ENCODE data around the gene PARK7.
A peak's percentile ranks its signal among the peaks of the same experiment; 100 is the strongest.
"Not testable (repeated sequence)": the region's sequence is repeated elsewhere in the genome, so short reads cannot be mapped to it uniquely, and the experiment has no call there.

Gene PARK7

GRCh38 chr1:7963378-7963730 lies 1.8 kb downstream of the PARK7 start:
- H3K4me3 ChIP-seq (ENCODE audit: low read length); H3K4me1 ChIP-seq (ENCODE audit: control insufficient read depth, insufficient read depth, low read length); H3K27me3 ChIP-seq (ENCODE audit: control insufficient read depth, insufficient read depth, low read length); DNase-seq (ENCODE audit: low read depth, low spot score); H3K9me3 ChIP-seq (ENCODE audit: control insufficient read depth, insufficient read depth, low read length); H3K27ac ChIP-seq (ENCODE audit: low read length): not testable (repeated sequence)
- peaks cover 11% of the 10 kb centered on the region for H3K36me3 ChIP-seq (ENCODE audit: control insufficient read depth, insufficient read depth, low read length)
- WGBS (ENCODE audit: insufficient coverage, insufficient read length), result no CpG with 5 or more reads among the region's 12 CpGs

- not testable (repeated sequence) for H3K27ac ChIP-seq (ENCODE audit: low read length); H3K9me3 ChIP-seq (ENCODE audit: control insufficient read depth, insufficient read depth, low read length); DNase-seq (ENCODE audit: low read depth, low spot score); H3K27me3 ChIP-seq (ENCODE audit: control insufficient read depth, insufficient read depth, low read length); H3K4me1 ChIP-seq (ENCODE audit: control insufficient read depth, insufficient read depth, low read length); H3K4me3 ChIP-seq (ENCODE audit: low read length)
- peaks cover 11% of the 10 kb centered on the region for H3K36me3 ChIP-seq (ENCODE audit: control insufficient read depth, insufficient read depth, low read length)
- no CpG with 5 or more reads among the region's 7 CpGs for WGBS (ENCODE audit: insufficient coverage, insufficient read length)
Observed at GRCh38 chr1:7963841-7964240, 2.3 kb downstream of the PARK7 start.

GRCh38 chr1:7964476-7964875 lies 3.0 kb downstream of the PARK7 start:
- H3K27ac ChIP-seq (ENCODE audit: low read length), result no peak overlapping the region
- H3K36me3 ChIP-seq (ENCODE audit: control insufficient read depth, insufficient read depth, low read length), result peaks cover 11% of the 10 kb centered on the region
- DNase-seq (ENCODE audit: low read depth, low spot score), result no peak
- no peaks in the 10 kb centered on the region for H3K9me3 ChIP-seq (ENCODE audit: control insufficient read depth, insufficient read depth, low read length)
- no peaks in the 10 kb centered on the region for H3K27me3 ChIP-seq (ENCODE audit: control insufficient read depth, insufficient read depth, low read length)
- no CpG with 5 or more reads among the region's 3 CpGs for WGBS (ENCODE audit: insufficient coverage, insufficient read length)
- H3K4me1 ChIP-seq (ENCODE audit: control insufficient read depth, insufficient read depth, low read length), result no peaks in the 10 kb centered on the region
- H3K4me3 ChIP-seq (ENCODE audit: low read length), result no peak overlapping the region

- H3K4me1 ChIP-seq (ENCODE audit: control insufficient read depth, insufficient read depth, low read length), result no peaks in the 10 kb centered on the region
- WGBS (ENCODE audit: insufficient coverage, insufficient read length), result no CpG with 5 or more reads among the region's 1 CpG
- no peaks in the 10 kb centered on the region for H3K27me3 ChIP-seq (ENCODE audit: control insufficient read depth, insufficient read depth, low read length)
- H3K4me3 ChIP-seq (ENCODE audit: low read length), result no peak overlapping the region
- no peak overlapping the region for H3K27ac ChIP-seq (ENCODE audit: low read length)
- H3K9me3 ChIP-seq (ENCODE audit: control insufficient read depth, insufficient read depth, low read length), result no peaks in the 10 kb centered on the region
- no peak for DNase-seq (ENCODE audit: low read depth, low spot score)
- peaks cover 24% of the 10 kb centered on the region for H3K36me3 ChIP-seq (ENCODE audit: control insufficient read depth, insufficient read depth, low read length)
Observed at GRCh38 chr1:7967196-7967595, 5.7 kb downstream of the PARK7 start.

- Histone ChIP-seq H3K27me3 (ENCODE audit: control insufficient read depth, insufficient read depth, low read length) (no peaks in the 10 kb centered on the region), H3K9me3 (ENCODE audit: control insufficient read depth, insufficient read depth, low read length) (no peaks in the 10 kb centered on the region), H3K4me3 (ENCODE audit: low read length) (no peak overlapping the region), H3K36me3 (ENCODE audit: control insufficient read depth, insufficient read depth, low read length) (peaks cover 24% of the 10 kb centered on the region), H3K27ac (ENCODE audit: low read length) (no peak overlapping the region), H3K4me1 (ENCODE audit: control insufficient read depth, insufficient read depth, low read length) (no peaks in the 10 kb centered on the region)
- WGBS (ENCODE audit: insufficient coverage, insufficient read length), result no CpG with 5 or more reads among the region's 4 CpGs
- no peak for DNase-seq (ENCODE audit: low read depth, low spot score)
Observed at GRCh38 chr1:7967651-7968050, 6.1 kb downstream of the PARK7 start.

- H3K36me3 ChIP-seq (ENCODE audit: control insufficient read depth, insufficient read depth, low read length), result peaks cover 23% of the 10 kb centered on the region
- WGBS (ENCODE audit: insufficient coverage, insufficient read length), result no CpG with 5 or more reads among the region's 2 CpGs
- H3K4me3 ChIP-seq (ENCODE audit: low read length), result no peak overlapping the region
- H3K27ac ChIP-seq (ENCODE audit: low read length), result no peak overlapping the region
- no peak for DNase-seq (ENCODE audit: low read depth, low spot score)
- no peaks in the 10 kb centered on the region for H3K27me3 ChIP-seq (ENCODE audit: control insufficient read depth, insufficient read depth, low read length)
- H3K4me1 ChIP-seq (ENCODE audit: control insufficient read depth, insufficient read depth, low read length), result no peaks in the 10 kb centered on the region
- H3K9me3 ChIP-seq (ENCODE audit: control insufficient read depth, insufficient read depth, low read length), result no peaks in the 10 kb centered on the region
Observed at GRCh38 chr1:7970246-7970645, 8.7 kb downstream of the PARK7 start.

GRCh38 chr1:7971024-7971423 lies 9.5 kb downstream of the PARK7 start:
- Histone ChIP-seq H3K9me3 (ENCODE audit: control insufficient read depth, insufficient read depth, low read length) (no peaks in the 10 kb centered on the region), H3K4me1 (ENCODE audit: control insufficient read depth, insufficient read depth, low read length) (no peaks in the 10 kb centered on the region), H3K27me3 (ENCODE audit: control insufficient read depth, insufficient read depth, low read length) (no peaks in the 10 kb centered on the region), H3K27ac (ENCODE audit: low read length) (no peak overlapping the region), H3K36me3 (ENCODE audit: control insufficient read depth, insufficient read depth, low read length) (peaks cover 16% of the 10 kb centered on the region), H3K4me3 (ENCODE audit: low read length) (no peak overlapping the region)
- no peak for DNase-seq (ENCODE audit: low read depth, low spot score)
- no CpG with 5 or more reads among the region's 6 CpGs for WGBS (ENCODE audit: insufficient coverage, insufficient read length)

- Histone ChIP-seq H3K9me3 (ENCODE audit: control insufficient read depth, insufficient read depth, low read length) (no peaks in the 10 kb centered on the region), H3K36me3 (ENCODE audit: control insufficient read depth, insufficient read depth, low read length) (peaks cover 14% of the 10 kb centered on the region; the same call in 1 of the 2 replicates), H3K27ac (ENCODE audit: low read length) (no peak overlapping the region), H3K27me3 (ENCODE audit: control insufficient read depth, insufficient read depth, low read length) (no peaks in the 10 kb centered on the region), H3K4me3 (ENCODE audit: low read length) (no peak overlapping the region), H3K4me1 (ENCODE audit: control insufficient read depth, insufficient read depth, low read length) (no peaks in the 10 kb centered on the region)
- no CpG with 5 or more reads among the region's 5 CpGs for WGBS (ENCODE audit: insufficient coverage, insufficient read length)
- DNase-seq (ENCODE audit: low read depth, low spot score), result no peak
Observed at GRCh38 chr1:7972285-7972684, 10.8 kb downstream of the PARK7 start.

- no peaks in the 10 kb centered on the region for H3K27me3 ChIP-seq (ENCODE audit: control insufficient read depth, insufficient read depth, low read length)
- no peaks in the 10 kb centered on the region for H3K9me3 ChIP-seq (ENCODE audit: control insufficient read depth, insufficient read depth, low read length)
- H3K27ac ChIP-seq (ENCODE audit: low read length), result no peak overlapping the region
- no peak overlapping the region for H3K4me3 ChIP-seq (ENCODE audit: low read length)
- DNase-seq (ENCODE audit: low read depth, low spot score), result no peak
- WGBS (ENCODE audit: insufficient coverage, insufficient read length), result no CpG with 5 or more reads among the region's 2 CpGs
- no peaks in the 10 kb centered on the region for H3K4me1 ChIP-seq (ENCODE audit: control insufficient read depth, insufficient read depth, low read length)
- peaks cover 14% of the 10 kb centered on the region; the same call in 1 of the 2 replicates for H3K36me3 ChIP-seq (ENCODE audit: control insufficient read depth, insufficient read depth, low read length)
Observed at GRCh38 chr1:7973086-7973485, 11.6 kb downstream of the PARK7 start.

- peaks cover 14% of the 10 kb centered on the region; the same call in 1 of the 2 replicates for H3K36me3 ChIP-seq (ENCODE audit: control insufficient read depth, insufficient read depth, low read length)
- WGBS (ENCODE audit: insufficient coverage, insufficient read length), result 100% methylated on average over 1 of the region's 8 CpGs
- no peak overlapping the region for H3K27ac ChIP-seq (ENCODE audit: low read length)
- H3K4me3 ChIP-seq (ENCODE audit: low read length), result no peak overlapping the region
- H3K27me3 ChIP-seq (ENCODE audit: control insufficient read depth, insufficient read depth, low read length), result no peaks in the 10 kb centered on the region
- H3K4me1 ChIP-seq (ENCODE audit: control insufficient read depth, insufficient read depth, low read length), result no peaks in the 10 kb centered on the region
- H3K9me3 ChIP-seq (ENCODE audit: control insufficient read depth, insufficient read depth, low read length), result no peaks in the 10 kb centered on the region
- peak; percentile 82 for DNase-seq (ENCODE audit: low read depth, low spot score)
Observed at GRCh38 chr1:7975212-7975865, 13.8 kb downstream of the PARK7 start.

GRCh38 chr1:7980984-7981383 lies 19.5 kb downstream of the PARK7 start:
- Histone ChIP-seq H3K27me3 (ENCODE audit: control insufficient read depth, insufficient read depth, low read length) (no peaks in the 10 kb centered on the region), H3K4me3 (ENCODE audit: low read length) (no peak overlapping the region), H3K9me3 (ENCODE audit: control insufficient read depth, insufficient read depth, low read length) (no peaks in the 10 kb centered on the region), H3K4me1 (ENCODE audit: control insufficient read depth, insufficient read depth, low read length) (no peaks in the 10 kb centered on the region), H3K36me3 (ENCODE audit: control insufficient read depth, insufficient read depth, low read length) (peaks cover 16% of the 10 kb centered on the region), H3K27ac (ENCODE audit: low read length) (no peak overlapping the region)
- no CpG with 5 or more reads among the region's 7 CpGs for WGBS (ENCODE audit: insufficient coverage, insufficient read length)
- no peak for DNase-seq (ENCODE audit: low read depth, low spot score)

Data from iPS DF 6.9 (cell line).